ENCODE results near the gene GALNT15.

GALNT15 gene

DNA sequence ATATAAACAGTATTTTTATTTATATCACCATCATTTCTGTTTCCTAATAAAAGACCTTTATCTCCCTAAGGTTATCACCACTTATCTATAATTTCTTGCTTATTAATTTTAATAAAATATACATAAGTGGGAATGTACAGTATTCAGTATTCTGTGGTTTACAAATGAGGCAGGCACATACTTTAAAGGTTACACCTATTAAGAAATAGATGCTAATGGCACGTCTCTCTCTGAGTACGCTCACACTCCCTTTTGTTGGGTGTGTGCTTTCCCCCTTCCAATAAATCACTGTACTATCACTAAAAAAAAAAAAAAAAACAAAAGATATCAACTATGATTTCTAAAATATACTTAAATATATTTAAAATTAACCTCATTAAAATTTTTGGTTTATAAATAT, 99.4 kb downstream of the GALNT15 start:
- H3K4me1 ChIP-seq (ENCODE audit: control insufficient read depth, insufficient read depth, low read length): no peaks in the 10 kb centered on the region
- H3K27ac ChIP-seq (ENCODE audit: insufficient read depth, low read depth, low read length, poor library complexity, severe bottlenecking): no peak overlapping the region
- H3K9me3 ChIP-seq (ENCODE audit: control insufficient read depth, low read length): no peaks in the 10 kb centered on the region
- H3K27me3 ChIP-seq (ENCODE audit: control insufficient read depth, insufficient read depth, low read length, poor library complexity, severe bottlenecking): no peaks in the 10 kb centered on the region
- H3K4me3 ChIP-seq (ENCODE audit: insufficient read depth, low read depth, low read length): no peak overlapping the region
- 100% methylated on average over 2 of the region's 2 CpGs; no CpG with 5 or more reads in 1 of the 2 experiments for WGBS, 2 experiments
- peaks cover 9% of the 10 kb centered on the region for H3K36me3 ChIP-seq (ENCODE audit: control insufficient read depth, insufficient read depth, low read length)

DNA sequence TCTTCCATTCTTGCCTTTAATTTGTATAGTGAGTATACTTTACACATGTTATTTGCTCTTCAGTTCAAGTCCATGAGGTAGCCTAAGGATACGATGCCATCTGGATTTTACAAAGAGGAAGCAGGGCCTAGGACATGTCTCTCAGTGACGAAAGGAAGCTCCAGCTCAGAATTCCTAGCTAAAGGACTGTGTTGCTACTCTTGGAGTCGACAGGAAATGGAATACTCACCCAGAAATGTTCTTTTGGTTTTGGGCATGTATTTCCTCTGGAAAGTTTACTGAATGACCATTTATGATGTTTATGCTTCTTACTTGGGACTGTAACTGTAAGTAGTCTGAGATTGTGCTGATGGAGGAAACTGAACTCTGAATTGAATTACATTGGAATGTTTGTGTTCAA, 103.0 kb downstream of the GALNT15 start:
- WGBS, 2 experiments: 94 to 97% methylated on average over 3 of the region's 3 CpGs
- H3K4me3 ChIP-seq (ENCODE audit: insufficient read depth, low read depth, low read length): no peak overlapping the region
- H3K4me1 ChIP-seq (ENCODE audit: control insufficient read depth, insufficient read depth, low read length): no peaks in the 10 kb centered on the region
- H3K27ac ChIP-seq (ENCODE audit: insufficient read depth, low read depth, low read length, poor library complexity, severe bottlenecking): no peak overlapping the region
- H3K9me3 ChIP-seq (ENCODE audit: control insufficient read depth, low read length): no peaks in the 10 kb centered on the region
- peaks cover 4% of the 10 kb centered on the region for H3K36me3 ChIP-seq (ENCODE audit: control insufficient read depth, insufficient read depth, low read length)
- no peaks in the 10 kb centered on the region for H3K27me3 ChIP-seq (ENCODE audit: control insufficient read depth, insufficient read depth, low read length, poor library complexity, severe bottlenecking)

DNA sequence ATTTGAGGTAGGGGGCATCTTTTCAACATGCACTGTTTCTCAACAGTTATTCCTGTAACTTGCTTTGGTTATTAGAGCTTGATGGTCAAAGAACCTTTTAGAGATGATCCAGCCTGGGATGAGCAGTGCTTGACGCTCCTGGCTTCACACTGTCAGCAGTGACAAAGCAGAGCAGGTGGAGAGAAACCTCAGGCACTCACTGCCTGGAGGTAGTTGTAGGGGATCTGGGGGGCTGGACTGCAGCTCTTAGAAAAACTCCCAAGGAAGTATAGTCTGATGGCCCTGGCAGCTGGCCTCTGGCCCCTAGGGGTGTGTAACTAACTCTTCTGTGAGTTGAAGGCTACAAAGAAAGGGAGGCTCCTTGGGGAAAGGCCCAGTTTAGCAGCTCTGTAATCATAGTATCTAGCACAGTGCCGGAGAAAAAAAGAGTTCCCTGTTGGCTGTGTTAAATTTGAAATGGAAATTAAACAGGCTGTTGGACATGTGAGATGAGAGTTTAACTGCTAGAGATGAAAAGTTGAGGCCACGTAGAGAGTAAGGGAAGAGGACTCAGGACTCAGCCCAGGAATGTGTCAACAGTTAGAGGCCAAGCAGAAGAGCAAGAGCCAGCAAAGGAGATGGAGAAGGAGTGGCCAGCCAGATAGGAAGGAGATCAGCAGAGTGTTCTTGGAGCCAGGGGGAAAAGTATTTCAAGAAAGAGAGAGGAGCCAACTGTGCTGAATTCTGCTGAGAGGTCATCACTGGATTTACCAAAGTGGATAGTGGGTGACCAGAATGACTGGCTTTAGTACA, 104.7 kb downstream of the GALNT15 start:
- H3K36me3 ChIP-seq (ENCODE audit: control insufficient read depth, insufficient read depth, low read length): peaks cover 4% of the 10 kb centered on the region
- H3K4me3 ChIP-seq (ENCODE audit: insufficient read depth, low read depth, low read length): no peak overlapping the region
- WGBS, 2 experiments: 94 to 97% methylated on average over 3 of the region's 3 CpGs
- H3K27me3 ChIP-seq (ENCODE audit: control insufficient read depth, insufficient read depth, low read length, poor library complexity, severe bottlenecking): no peaks in the 10 kb centered on the region
- no peaks in the 10 kb centered on the region for H3K9me3 ChIP-seq (ENCODE audit: control insufficient read depth, low read length)
- no peaks in the 10 kb centered on the region for H3K4me1 ChIP-seq (ENCODE audit: control insufficient read depth, insufficient read depth, low read length)
- H3K27ac ChIP-seq (ENCODE audit: insufficient read depth, low read depth, low read length, poor library complexity, severe bottlenecking): no peak overlapping the region

DNA sequence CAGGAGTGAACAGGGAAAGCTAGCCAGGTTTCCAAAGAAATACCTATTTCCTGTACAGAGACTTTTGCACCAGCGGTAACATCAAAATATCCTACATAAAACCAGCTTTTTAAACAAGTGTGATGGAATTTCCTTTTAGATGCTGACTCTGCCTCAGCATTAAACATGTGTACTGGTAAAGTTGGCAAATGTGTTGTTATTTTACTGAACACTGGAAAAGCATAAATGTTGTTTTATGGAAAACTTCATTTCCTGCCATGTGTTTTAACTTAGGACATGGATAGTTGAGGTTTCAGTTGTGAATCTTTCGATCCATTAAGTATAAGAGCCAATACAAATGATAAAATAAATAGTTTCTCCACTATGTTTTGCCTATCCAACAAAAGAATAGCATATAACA, 106.2 kb downstream of the GALNT15 start:
- Histone ChIP-seq H3K4me1 (ENCODE audit: control insufficient read depth, insufficient read depth, low read length) (no peaks in the 10 kb centered on the region), H3K9me3 (ENCODE audit: control insufficient read depth, low read length) (no peaks in the 10 kb centered on the region), H3K27me3 (ENCODE audit: control insufficient read depth, insufficient read depth, low read length, poor library complexity, severe bottlenecking) (no peaks in the 10 kb centered on the region), H3K4me3 (ENCODE audit: insufficient read depth, low read depth, low read length) (no peak overlapping the region), H3K36me3 (ENCODE audit: control insufficient read depth, insufficient read depth, low read length) (peaks cover 4% of the 10 kb centered on the region), H3K27ac (ENCODE audit: insufficient read depth, low read depth, low read length, poor library complexity, severe bottlenecking) (no peak overlapping the region)
- 78 to 100% methylated on average over 1 of the region's 2 CpGs for WGBS, 2 experiments
